ENCODE measurements around the gene FOSL2. TPM values are rescaled to one million over a fixed set of nuclear protein-coding genes. Genes with fewer than 3 reads are reported as not detected.

FOSL2 gene
- total RNA-seq, 1 donor from 2014 or later: 50.2 TPM

DNA sequence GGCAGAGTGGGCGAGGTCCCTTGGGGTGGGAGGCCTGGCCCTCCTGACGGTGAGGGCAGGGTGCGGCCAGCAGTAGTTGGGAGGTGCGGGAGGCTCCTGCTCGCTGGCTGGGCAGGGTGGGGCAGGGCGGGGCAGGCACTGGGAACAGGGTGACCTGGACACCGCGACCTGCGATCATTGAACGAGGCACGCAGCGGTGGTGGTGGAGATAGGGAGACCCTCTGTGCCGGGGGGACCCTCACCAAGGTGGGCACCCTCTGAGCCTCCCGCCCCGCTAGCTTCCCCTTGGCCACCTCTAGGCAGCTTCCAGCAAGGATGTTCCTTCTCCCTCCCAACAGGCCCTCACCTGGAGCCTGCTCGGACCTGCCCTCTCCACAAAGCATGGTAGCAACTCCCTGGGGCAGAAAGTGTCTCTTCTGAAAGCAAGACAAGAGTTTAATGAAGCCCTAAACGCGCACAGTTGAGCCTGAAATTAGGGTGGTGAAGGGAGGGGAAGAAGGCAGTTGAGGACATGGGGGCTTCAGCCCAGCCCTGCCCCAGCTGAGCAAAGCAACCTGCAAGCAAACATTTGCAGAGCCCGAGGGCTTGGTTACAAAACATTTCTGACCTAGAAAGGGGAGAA lies 15.4 kb upstream of the FOSL2 start:
- Histone ChIP-seq H3K27ac (replicated peaks) (no peak overlapping the region), H3K4me1 (no peaks in the 10 kb centered on the region), H3K4me3 (no peak overlapping the region), H3K27me3 (ENCODE audit: low read depth) (no peaks in the 10 kb centered on the region), H3K9me3 (replicated peaks) (no peaks in the 10 kb centered on the region), H3K36me3 (no peaks in the 10 kb centered on the region)
- no peak for DNase-seq
- intact Hi-C loops (cut with micrococcal nuclease): no loop called here
- TF ChIP-seq, protein P1, sequence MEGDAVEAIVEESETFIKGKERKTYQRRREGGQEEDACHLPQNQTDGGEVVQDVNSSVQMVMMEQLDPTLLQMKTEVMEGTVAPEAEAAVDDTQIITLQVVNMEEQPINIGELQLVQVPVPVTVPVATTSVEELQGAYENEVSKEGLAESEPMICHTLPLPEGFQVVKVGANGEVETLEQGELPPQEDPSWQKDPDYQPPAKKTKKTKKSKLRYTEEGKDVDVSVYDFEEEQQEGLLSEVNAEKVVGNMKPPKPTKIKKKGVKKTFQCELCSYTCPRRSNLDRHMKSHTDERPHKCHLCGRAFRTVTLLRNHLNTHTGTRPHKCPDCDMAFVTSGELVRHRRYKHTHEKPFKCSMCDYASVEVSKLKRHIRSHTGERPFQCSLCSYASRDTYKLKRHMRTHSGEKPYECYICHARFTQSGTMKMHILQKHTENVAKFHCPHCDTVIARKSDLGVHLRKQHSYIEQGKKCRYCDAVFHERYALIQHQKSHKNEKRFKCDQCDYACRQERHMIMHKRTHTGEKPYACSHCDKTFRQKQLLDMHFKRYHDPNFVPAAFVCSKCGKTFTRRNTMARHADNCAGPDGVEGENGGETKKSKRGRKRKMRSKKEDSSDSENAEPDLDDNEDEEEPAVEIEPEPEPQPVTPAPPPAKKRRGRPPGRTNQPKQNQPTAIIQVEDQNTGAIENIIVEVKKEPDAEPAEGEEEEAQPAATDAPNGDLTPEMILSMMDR (IDR thresholded peaks at IDR 0.05; ENCODE audit: borderline replicate concordance): no peak

DNA sequence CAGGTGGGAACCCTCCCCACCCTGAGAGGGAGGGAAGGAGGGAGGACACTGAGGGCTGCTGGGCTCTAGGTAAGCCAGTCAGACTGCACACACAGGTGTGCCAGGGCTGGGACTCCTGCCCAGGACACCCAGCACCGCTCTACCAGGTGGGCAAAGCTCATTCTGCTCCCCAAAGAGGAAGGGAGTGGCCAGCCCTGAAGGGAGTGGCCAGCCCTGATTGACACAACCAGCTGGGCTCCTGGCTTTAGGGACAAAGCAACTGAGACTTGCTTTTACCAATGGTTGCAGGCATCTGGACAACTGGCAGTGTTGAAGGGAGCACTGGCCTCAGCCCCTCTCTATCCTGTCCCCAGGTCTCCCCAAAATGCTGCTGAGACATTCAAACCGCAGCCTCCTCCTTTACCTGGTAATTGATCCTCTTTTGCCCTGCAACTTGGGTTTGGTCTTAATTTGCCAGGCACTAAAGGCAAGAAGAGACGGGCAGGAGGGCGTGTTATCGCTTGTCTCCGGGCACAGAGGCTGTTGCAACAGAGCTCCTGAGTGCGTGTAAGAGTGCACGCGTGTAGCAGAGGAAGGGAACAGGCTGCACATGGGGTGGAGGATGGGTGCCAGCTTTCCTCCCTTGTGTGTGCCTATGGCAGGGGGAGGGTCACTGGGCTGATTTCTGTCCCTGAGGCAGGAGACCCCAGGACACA lies 14.5 kb upstream of the FOSL2 start:
- no peak overlapping the region for H3K4me3 ChIP-seq
- no peak overlapping the region for H3K27ac ChIP-seq (replicated peaks)
- intact Hi-C loops (cut with micrococcal nuclease): no loop called here
- H3K9me3 ChIP-seq (replicated peaks): no peaks in the 10 kb centered on the region
- TF ChIP-seq, protein P1 (IDR thresholded peaks at IDR 0.05; ENCODE audit: borderline replicate concordance): no peak
- H3K27me3 ChIP-seq (ENCODE audit: low read depth): no peaks in the 10 kb centered on the region
- H3K36me3 ChIP-seq: no peaks in the 10 kb centered on the region
- no peaks in the 10 kb centered on the region for H3K4me1 ChIP-seq
- DNase-seq: no peak

DNA sequence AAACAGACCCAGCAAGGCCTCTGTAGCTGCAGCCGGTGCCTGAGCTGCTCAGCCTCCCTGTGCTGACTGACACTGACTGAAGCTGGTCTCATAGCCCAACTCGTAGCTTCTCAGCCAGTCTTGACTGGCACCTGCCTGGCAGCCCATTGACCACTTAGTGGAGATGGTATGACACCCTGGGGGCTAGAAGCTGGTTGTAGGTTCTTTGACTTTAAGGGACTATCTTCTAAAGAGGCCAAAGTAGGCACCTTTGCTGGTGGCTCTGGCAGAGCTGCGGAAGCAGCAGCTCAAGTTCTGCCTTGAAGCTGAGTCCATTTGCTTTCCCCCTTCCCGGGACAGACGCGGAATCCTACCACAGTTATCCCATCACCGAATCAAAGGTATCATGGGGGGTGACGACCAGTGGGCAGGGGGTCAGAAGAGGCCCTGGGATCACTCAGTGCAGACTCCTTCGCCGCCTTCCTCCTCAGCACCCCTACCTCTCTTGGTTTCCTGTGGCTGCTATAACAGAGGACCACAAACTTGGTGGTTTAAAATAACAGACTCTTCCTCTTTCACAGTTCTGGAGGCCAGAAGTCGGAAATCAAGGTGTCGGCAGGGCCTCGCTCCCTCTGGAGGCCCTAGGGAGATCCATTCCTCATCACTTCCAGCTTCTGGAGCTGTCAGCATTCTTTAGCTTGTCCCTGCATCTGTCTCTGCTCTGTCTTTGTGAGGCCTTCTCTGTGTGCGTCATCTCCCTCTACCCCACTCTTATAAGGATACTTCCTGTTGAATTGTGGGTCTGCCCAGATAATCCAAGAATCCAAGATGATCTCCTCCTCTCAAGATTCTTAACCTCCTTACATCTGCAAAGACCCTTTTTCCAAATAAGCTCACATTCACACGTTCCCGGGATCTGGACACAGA lies 13.7 kb upstream of the FOSL2 start:
- no peak overlapping the region for H3K27ac ChIP-seq (replicated peaks)
- H3K36me3 ChIP-seq: no peaks in the 10 kb centered on the region
- H3K9me3 ChIP-seq (replicated peaks): no peaks in the 10 kb centered on the region
- H3K4me1 ChIP-seq: no peaks in the 10 kb centered on the region
- intact Hi-C loops (cut with micrococcal nuclease): no loop called here
- H3K4me3 ChIP-seq: no peak overlapping the region
- H3K27me3 ChIP-seq (ENCODE audit: low read depth): no peaks in the 10 kb centered on the region
- TF ChIP-seq, protein P1 (IDR thresholded peaks at IDR 0.05; ENCODE audit: borderline replicate concordance): no peak
- DNase-seq: no peak

DNA sequence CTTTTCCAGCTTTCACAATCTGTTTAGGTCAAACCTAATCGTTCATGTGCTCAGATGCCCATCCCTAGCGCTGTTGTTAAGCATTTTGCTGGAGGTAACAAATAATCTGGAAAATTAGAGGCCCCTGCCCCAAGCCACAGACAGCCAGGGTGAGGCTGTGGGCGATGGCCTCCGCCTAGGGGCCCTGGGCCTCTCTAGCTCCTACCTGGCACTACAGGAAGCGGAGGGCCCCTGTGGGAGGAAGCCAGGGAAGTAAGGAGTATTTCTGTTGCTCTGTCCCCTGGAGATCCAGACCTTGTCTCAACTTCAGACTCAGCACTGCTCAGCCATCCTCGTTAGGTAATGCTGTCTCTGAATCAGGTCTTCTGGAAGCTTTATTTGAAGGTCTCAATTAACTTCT lies 12.4 kb upstream of the FOSL2 start:
- H3K4me1 ChIP-seq: no peaks in the 10 kb centered on the region
- no peak for DNase-seq
- H3K27me3 ChIP-seq (ENCODE audit: low read depth): no peaks in the 10 kb centered on the region
- TF ChIP-seq, protein P1 (IDR thresholded peaks at IDR 0.05; ENCODE audit: borderline replicate concordance): no peak
- no peak overlapping the region for H3K4me3 ChIP-seq
- H3K27ac ChIP-seq (replicated peaks): no peak overlapping the region
- no peaks in the 10 kb centered on the region for H3K36me3 ChIP-seq
- intact Hi-C loops (cut with micrococcal nuclease): no loop called here
- no peaks in the 10 kb centered on the region for H3K9me3 ChIP-seq (replicated peaks)

DNA sequence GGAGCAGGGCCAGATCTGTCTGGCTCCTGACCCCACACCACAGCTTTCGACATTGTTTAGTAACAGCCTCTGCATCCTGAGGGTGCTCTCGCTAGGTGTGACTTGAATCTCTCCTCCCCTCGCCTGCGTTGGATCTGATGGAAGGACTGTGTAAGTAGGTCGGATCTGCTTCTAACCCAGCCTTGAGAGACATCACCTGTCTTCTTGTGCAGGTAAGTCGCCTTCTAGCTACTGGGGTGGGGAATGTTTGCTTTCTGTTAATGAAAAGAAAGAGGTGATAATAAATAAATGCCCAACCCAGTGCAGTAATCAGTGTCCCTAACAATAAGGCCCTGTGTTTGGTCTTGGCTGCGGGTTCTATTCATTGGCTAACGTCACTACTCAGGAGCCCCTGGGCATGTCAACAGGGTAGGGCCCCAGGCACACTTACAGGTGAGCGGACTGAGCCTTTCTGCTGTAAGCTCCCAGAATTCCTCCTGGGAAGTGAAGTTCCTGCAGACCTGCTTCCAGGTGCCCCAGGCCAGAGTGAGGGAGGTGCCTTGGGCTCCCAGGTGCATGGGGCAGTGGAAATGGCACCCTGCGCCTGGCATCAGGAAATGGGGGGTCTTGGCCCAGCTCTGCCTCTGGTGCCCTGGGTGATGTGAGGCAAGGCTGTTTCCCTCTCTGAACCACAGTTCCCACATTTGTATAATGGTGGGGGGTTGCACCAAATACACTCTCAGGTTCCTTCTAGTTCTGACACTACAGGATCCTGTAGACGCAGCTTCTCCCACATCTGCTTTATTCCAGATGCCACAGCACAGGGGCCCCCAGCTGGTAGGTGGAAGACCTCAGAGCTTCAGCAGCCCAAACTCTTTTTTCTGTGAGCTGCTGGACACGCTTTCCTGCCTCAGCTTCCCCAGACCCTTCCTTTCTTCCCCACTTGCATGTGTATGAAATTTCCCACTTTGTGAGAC lies 11.2 kb upstream of the FOSL2 start:
- no peaks in the 10 kb centered on the region for H3K36me3 ChIP-seq
- H3K27me3 ChIP-seq (ENCODE audit: low read depth): no peaks in the 10 kb centered on the region
- intact Hi-C loops (cut with micrococcal nuclease): no loop called here
- no peaks in the 10 kb centered on the region for H3K4me1 ChIP-seq
- H3K4me3 ChIP-seq: no peak overlapping the region
- DNase-seq: no peak
- H3K27ac ChIP-seq (replicated peaks): no peak overlapping the region
- H3K9me3 ChIP-seq (replicated peaks): no peaks in the 10 kb centered on the region
- TF ChIP-seq, protein P1 (IDR thresholded peaks at IDR 0.05; ENCODE audit: borderline replicate concordance): peak; percentile 16

Data from left ventricle myocardium inferior (tissue), 1 donor.